WERI-Rb-1 (cell line): ENCODE data around the gene TNIP1.

ENCODE experiments used
- DNase-seq: peaks from one replicate; pipeline ENCODE4 v3.0.0-alpha.2; 2020
- H3K27ac ChIP-seq: fragments of 250-450 bp; sonication (Bioruptor Pico); 2 replicates; pipeline ENCODE4 v1.5.1; 2020; ENCODE audit warnings: mild to moderate bottlenecking, moderate library complexity
- H3K27me3 ChIP-seq: fragments of 250-450 bp; sonication (Bioruptor Pico); 2 replicates; pipeline ENCODE4 v1.5.1; 2021; ENCODE audit warnings: mild to moderate bottlenecking, low read depth, moderate library complexity; ENCODE audit not compliant: insufficient read depth, severe bottlenecking
- H3K36me3 ChIP-seq: fragments of 250-450 bp; sonication (Bioruptor Pico); 2 replicates; pipeline ENCODE4 v1.5.1; 2020; ENCODE audit warnings: mild to moderate bottlenecking, moderate library complexity
- H3K4me3 ChIP-seq: 2 replicates; pipeline ENCODE4 v1.5.1; 2011; ENCODE audit warnings: low read depth, mild to moderate bottlenecking, control low read depth, low read length
- H3K9me3 ChIP-seq: fragments of 250-450 bp; sonication (Bioruptor Pico); 2 replicates; pipeline ENCODE4 v1.5.1; 2021; ENCODE audit warnings: mild to moderate bottlenecking, moderate library complexity; ENCODE audit not compliant: severe bottlenecking
- TF ChIP-seq, protein P1 (sequence below): IDR thresholded peaks from 2 replicates; pipeline ENCODE4 v1.5.1; 2011; ENCODE audit warnings: low read depth, mild to moderate bottlenecking, control low read depth, inconsistent platforms, low read length

TNIP1 gene

GRCh38 chr5:151021746-151022145, 59.1 kb downstream of the TNIP1 start:
- no peaks in the 10 kb centered on the region for H3K9me3 ChIP-seq
- H3K36me3 ChIP-seq = peaks cover 2% of the 10 kb centered on the region; the same call in 1 of the 2 replicates
- no peak overlapping the region for H3K4me3 ChIP-seq
- DNase-seq = no peak
- no peaks in the 10 kb centered on the region for H3K27me3 ChIP-seq
- TF ChIP-seq, protein P1, sequence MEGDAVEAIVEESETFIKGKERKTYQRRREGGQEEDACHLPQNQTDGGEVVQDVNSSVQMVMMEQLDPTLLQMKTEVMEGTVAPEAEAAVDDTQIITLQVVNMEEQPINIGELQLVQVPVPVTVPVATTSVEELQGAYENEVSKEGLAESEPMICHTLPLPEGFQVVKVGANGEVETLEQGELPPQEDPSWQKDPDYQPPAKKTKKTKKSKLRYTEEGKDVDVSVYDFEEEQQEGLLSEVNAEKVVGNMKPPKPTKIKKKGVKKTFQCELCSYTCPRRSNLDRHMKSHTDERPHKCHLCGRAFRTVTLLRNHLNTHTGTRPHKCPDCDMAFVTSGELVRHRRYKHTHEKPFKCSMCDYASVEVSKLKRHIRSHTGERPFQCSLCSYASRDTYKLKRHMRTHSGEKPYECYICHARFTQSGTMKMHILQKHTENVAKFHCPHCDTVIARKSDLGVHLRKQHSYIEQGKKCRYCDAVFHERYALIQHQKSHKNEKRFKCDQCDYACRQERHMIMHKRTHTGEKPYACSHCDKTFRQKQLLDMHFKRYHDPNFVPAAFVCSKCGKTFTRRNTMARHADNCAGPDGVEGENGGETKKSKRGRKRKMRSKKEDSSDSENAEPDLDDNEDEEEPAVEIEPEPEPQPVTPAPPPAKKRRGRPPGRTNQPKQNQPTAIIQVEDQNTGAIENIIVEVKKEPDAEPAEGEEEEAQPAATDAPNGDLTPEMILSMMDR = no peak
- H3K27ac ChIP-seq = no peak overlapping the region

DNA sequence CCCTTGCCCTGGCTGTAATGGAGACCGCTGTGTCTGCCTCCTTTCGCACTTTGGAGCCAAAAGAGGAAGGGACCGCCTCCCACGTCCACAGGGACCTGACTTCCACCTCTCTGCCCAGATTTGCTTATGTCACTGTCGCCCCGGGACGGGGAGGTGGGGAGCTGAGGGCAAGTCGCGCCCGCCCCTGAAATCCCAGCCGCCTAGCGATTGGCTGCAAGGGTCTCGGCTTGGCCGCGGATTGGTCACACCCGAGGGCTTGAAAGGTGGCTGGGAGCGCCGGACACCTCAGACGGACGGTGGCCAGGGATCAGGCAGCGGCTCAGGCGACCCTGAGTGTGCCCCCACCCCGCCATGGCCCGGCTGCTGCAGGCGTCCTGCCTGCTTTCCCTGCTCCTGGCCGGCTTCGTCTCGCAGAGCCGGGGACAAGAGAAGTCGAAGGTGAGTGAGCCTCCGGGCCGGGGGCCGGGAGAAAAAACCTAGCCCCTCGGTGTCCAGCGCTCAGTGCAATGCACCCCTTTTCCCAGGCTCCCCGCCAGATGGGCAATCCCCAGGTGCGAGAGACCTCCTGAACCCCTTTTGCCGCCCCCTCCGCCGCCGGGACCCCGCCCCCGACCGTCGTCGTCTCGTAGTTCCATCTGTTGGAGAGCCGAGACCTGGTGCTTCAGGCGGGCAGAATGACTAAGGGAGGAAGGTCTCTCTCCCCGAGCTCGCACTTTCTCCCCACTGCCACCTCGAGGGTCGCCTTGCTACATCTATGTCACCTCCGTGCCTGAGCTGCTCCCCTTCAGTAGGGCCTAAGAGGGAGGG, 60.3 kb downstream of the TNIP1 start, which contains the start of gene GPX3:
TSS of gene GPX3 (plus strand) at position 288 of the 807 bp plus-strand sequence. CDS start at position 352, 64 bp downstream.
- Histone ChIP-seq H3K4me3 (peak within 1 kb of the TSS; percentile 87), H3K36me3 (peaks cover 2% of the 10 kb centered on the region; the same call in 1 of the 2 replicates), H3K9me3 (no peaks in the 10 kb centered on the region), H3K27ac (peak within 1 kb of the TSS; percentile 55), H3K27me3 (no peaks in the 10 kb centered on the region)
- peak; percentile 93 for DNase-seq
- TF ChIP-seq, protein P1 = no peak

DNA sequence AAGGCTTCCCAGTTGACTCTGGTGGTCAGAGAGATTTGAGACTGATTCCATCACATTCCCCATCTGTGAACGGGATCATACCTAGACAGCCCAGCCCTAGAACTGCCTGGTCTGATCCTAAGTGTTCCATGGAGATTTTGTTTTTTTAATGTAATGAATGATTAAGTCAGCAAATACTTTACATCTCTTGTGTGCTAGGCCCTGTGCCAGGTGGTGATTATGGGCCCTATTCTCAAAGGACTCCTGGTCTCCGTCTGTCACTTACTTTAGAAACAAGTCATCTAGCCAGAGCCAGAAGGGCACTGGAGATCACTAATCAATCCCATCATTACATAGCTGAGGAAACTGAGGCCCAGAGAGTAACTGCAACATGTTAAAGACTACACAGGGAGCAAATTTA, 61.5 kb downstream of the TNIP1 start:
- no peaks in the 10 kb centered on the region for H3K36me3 ChIP-seq
- DNase-seq = no peak
- H3K4me3 ChIP-seq = no peak overlapping the region
- H3K9me3 ChIP-seq = no peaks in the 10 kb centered on the region
- TF ChIP-seq, protein P1 = no peak
- no peak overlapping the region for H3K27ac ChIP-seq
- no peaks in the 10 kb centered on the region for H3K27me3 ChIP-seq

GRCh38 chr5:151018846-151019245, 62.0 kb downstream of the TNIP1 start:
- Histone ChIP-seq H3K27ac (no peak overlapping the region), H3K27me3 (no peaks in the 10 kb centered on the region), H3K4me3 (no peak overlapping the region), H3K9me3 (no peaks in the 10 kb centered on the region), H3K36me3 (no peaks in the 10 kb centered on the region)
- TF ChIP-seq, protein P1 = no peak
- no peak for DNase-seq

- Histone ChIP-seq H3K36me3 (no peaks in the 10 kb centered on the region), H3K27ac (no peak overlapping the region), H3K9me3 (no peaks in the 10 kb centered on the region), H3K27me3 (no peaks in the 10 kb centered on the region), H3K4me3 (no peak overlapping the region)
- TF ChIP-seq, protein P1 = no peak
- no peak for DNase-seq
Measured at GRCh38 chr5:151017897-151018296, 62.9 kb downstream of the TNIP1 start.
